CD4-positive, alpha-beta T cell (primary cell): ENCODE measurements around the gene TOP2B. TPM values are rescaled to one million over a fixed set of nuclear protein-coding genes. Genes with fewer than 3 reads are reported as not detected.

Source experiments
- ATAC-seq: fragments of 200-7000 bp; cut with Tn5 transposase; one replicate; pipeline ENCODE4 v1.10.0; 2022; ENCODE audit warnings: mild to moderate bottlenecking; ENCODE audit not compliant: poor library complexity
- CTCF ChIA-PET: fragments of 350-600 bp; sonication (Branson Sonifier 250); formaldehyde crosslinking; loops from one replicate; lab custom pipeline; 2021; ENCODE audit warnings: antibody characterized with exemption, inconsistent platforms; lab: Charles Lee
- POLR2A ChIA-PET: fragments of 350-600 bp; sonication (Branson Sonifier 250); formaldehyde crosslinking; loops from one replicate; lab custom pipeline; 2021; ENCODE audit warnings: antibody characterized with exemption, inconsistent platforms; lab: Charles Lee
- DNase-seq, 14 experiments: peaks; one replicate each; pipeline ENCODE4 v3.0.0-alpha.2; 2013 to 2020; ENCODE audit warnings: mixed read lengths in 2 of 14
- H3K27ac ChIP-seq, 2 donors: one replicate each; pipeline versions ENCODE4 v1.5.1 to v1.7.0; 2013; ENCODE audit warnings: low read length in 2 of 2, low read depth in 1 of 2, mild to moderate bottlenecking in 1 of 2
- H3K27me3 ChIP-seq, 2 experiments: 1 replicate in 1 of 2; 2 replicates in 1 of 2; pipeline versions ENCODE4 v1.6.1 to v1.7.0; 2013; ENCODE audit warnings: low read length in 2 of 2, control low read depth in 1 of 2, mild to moderate bottlenecking in 1 of 2, moderate library complexity in 1 of 2; ENCODE audit not compliant: insufficient read depth in 2 of 2, control insufficient read depth in 1 of 2
- H3K36me3 ChIP-seq: one replicate; pipeline ENCODE4 v1.6.1; 2013; ENCODE audit warnings: low read length, control low read depth; ENCODE audit not compliant: insufficient read depth
- H3K4me1 ChIP-seq: one replicate; pipeline ENCODE4 v1.6.1; 2013; ENCODE audit warnings: low read length, control low read depth; ENCODE audit not compliant: insufficient read depth
- H3K4me3 ChIP-seq: one replicate; pipeline ENCODE4 v1.5.1; 2013; ENCODE audit warnings: mild to moderate bottlenecking, low read length, moderate library complexity
- H3K9me3 ChIP-seq, 2 experiments: 1 replicate in 1 of 2; 2 replicates in 1 of 2; pipeline versions ENCODE4 v1.6.1 to v1.7.0; 2013; ENCODE audit warnings: low read length in 2 of 2, mild to moderate bottlenecking in 2 of 2, control low read depth in 1 of 2, moderate library complexity in 1 of 2; ENCODE audit not compliant: control insufficient read depth in 1 of 2, insufficient read depth in 1 of 2
- H3K27ac Mint-ChIP-seq: one replicate; pipeline ENCODE4 v1.8.0; 2020; ENCODE audit warnings: mixed read lengths
- H3K27me3 Mint-ChIP-seq: one replicate; pipeline ENCODE4 v1.8.0; 2021; ENCODE audit warnings: mixed read lengths
- H3K36me3 Mint-ChIP-seq: one replicate; pipeline ENCODE4 v1.8.0; 2021; ENCODE audit warnings: low read depth, mixed read lengths
- H3K4me1 Mint-ChIP-seq: one replicate; pipeline ENCODE4 v1.8.0; 2021; ENCODE audit warnings: low read depth, mixed read lengths
- H3K4me3 Mint-ChIP-seq: one replicate; pipeline ENCODE4 v1.8.0; 2020; ENCODE audit warnings: mild to moderate bottlenecking, mixed read lengths
- H3K9me3 Mint-ChIP-seq: one replicate; pipeline ENCODE4 v1.8.0; 2020; ENCODE audit warnings: mixed read lengths
- CTCF ChIP-seq: fragments of 200-600 bp; IDR thresholded peaks from one replicate; pipeline ENCODE4 v1.8.0; 2022; ENCODE audit warnings: antibody characterized with exemption, mild to moderate bottlenecking
- intact Hi-C, 2 experiments: fragments of 100-400 bp; cut with DNase I in 1 of 2; cut with micrococcal nuclease in 1 of 2; formaldehyde crosslinking; loops; one replicate each; pipeline versions ENCODE4 v1.15.1 to v1.9.0; 2023 to 2025; cut with DNase I, micrococcal nuclease
- total RNA-seq, 174 experiments: library from RNA in 2 of 174; stranded (reverse) in 2 of 174; gene quantifications; one replicate each; pipeline ENCODE4 v1.2.3 and lab custom pipeline; 2021 to 2026

TOP2B gene
- total RNA-seq, 2 experiments from 2014 or later = 79.7 to 80.4 TPM

- no peak for TF ChIP-seq CTCF
- H3K27me3 ChIP-seq = no peaks in the 10 kb centered on the region
- Mint-ChIP-seq H3K4me1 (peaks cover 5% of the 10 kb centered on the region), H3K9me3 (no peaks in the 10 kb centered on the region), H3K27me3 (no peaks in the 10 kb centered on the region), H3K4me3 (no peak overlapping the region), H3K27ac (peak overlapping the region; percentile 56), H3K36me3 (peaks cover 72% of the 10 kb centered on the region)
- POLR2A ChIA-PET = no interaction called here
- CTCF ChIA-PET = interaction anchor here (1.2 kb wide), 1 partner anchor 30 kb away, joined by 3 read pairs; no protein-coding TSS in a partner anchor
- no peaks in the 10 kb centered on the region for H3K9me3 ChIP-seq
- ATAC-seq = no peak
- no peaks in the 10 kb centered on the region for H3K4me1 ChIP-seq
- no peak for DNase-seq
- intact Hi-C loops = no loop called here
- H3K27ac ChIP-seq = no peak overlapping the region
- peaks cover 69% of the 10 kb centered on the region for H3K36me3 ChIP-seq
- H3K4me3 ChIP-seq = no peak overlapping the region
Observed at GRCh38 chr3:25618028-25618427, 46.7 kb downstream of the TOP2B start.

GRCh38 chr3:25611193-25611592 lies 53.5 kb downstream of the TOP2B start:
- Mint-ChIP-seq H3K9me3 (no peaks in the 10 kb centered on the region), H3K27ac (peak overlapping the region; percentile 59), H3K4me1 (peaks cover 5% of the 10 kb centered on the region), H3K36me3 (peaks cover 72% of the 10 kb centered on the region), H3K4me3 (no peak overlapping the region), H3K27me3 (no peaks in the 10 kb centered on the region)
- no peaks in the 10 kb centered on the region for H3K27me3 ChIP-seq
- ATAC-seq (no peak), DNase-seq (no peak)
- peaks cover 97% of the 10 kb centered on the region for H3K36me3 ChIP-seq
- no peaks in the 10 kb centered on the region for H3K4me1 ChIP-seq
- intact Hi-C loops = no loop called here
- CTCF ChIA-PET = no interaction called here
- no peak overlapping the region for H3K4me3 ChIP-seq
- TF ChIP-seq CTCF = no peak
- no peak overlapping the region for H3K27ac ChIP-seq
- no peaks in the 10 kb centered on the region for H3K9me3 ChIP-seq
- POLR2A ChIA-PET = no interaction called here

DNA sequence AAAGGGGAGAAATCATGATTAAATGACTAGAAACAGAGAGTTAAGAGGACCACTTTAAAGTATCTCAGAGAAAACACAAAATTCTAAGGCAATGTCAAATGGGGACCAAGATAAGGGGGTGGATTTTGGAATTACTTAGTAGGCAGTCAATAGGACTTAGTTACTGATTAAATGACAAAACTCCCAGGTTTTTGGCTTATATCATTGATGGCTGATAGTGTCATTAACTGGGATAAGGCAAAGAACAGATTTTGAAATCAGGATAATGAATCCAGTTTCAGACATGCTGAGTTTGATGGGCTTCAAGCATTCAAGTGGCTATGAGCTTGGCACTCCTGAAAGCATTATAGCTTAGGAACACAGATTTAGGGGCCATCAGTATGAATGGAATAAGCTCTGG lies 53.9 kb downstream of the TOP2B start:
- POLR2A ChIA-PET = no interaction called here
- Histone ChIP-seq H3K27ac (no peak overlapping the region), H3K27me3 (no peaks in the 10 kb centered on the region), H3K4me3 (no peak overlapping the region), H3K36me3 (peaks cover 98% of the 10 kb centered on the region), H3K9me3 (no peaks in the 10 kb centered on the region), H3K4me1 (no peaks in the 10 kb centered on the region)
- CTCF ChIA-PET = no interaction called here
- H3K4me3 Mint-ChIP-seq = no peak overlapping the region
- peaks cover 76% of the 10 kb centered on the region for H3K36me3 Mint-ChIP-seq
- peak overlapping the region; percentile 59 for H3K27ac Mint-ChIP-seq
- H3K9me3 Mint-ChIP-seq = no peaks in the 10 kb centered on the region
- H3K4me1 Mint-ChIP-seq = peaks cover 5% of the 10 kb centered on the region
- DNase-seq = no peak
- no peaks in the 10 kb centered on the region for H3K27me3 Mint-ChIP-seq
- no peak for ATAC-seq
- no peak for TF ChIP-seq CTCF
- intact Hi-C loops = no loop called here
